OCI-LY7 (cell line): ENCODE data around the gene CHST8.

ENCODE experiments used
- EZH2phosphoT487 ChIP-seq: fragments of 200-600 bp; sonication (generic); IDR thresholded peaks from 2 replicates; pipeline ENCODE4 v1.6.1; 2018; ENCODE audit warnings: low read depth, borderline replicate concordance, mild to moderate bottlenecking, mixed run types, antibody characterized with exemption, low read length, moderate library complexity, mixed read lengths
- TF ChIP-seq, protein P1 (sequence below): fragments of 200-600 bp; sonication (generic); conservative IDR thresholded peaks from 2 replicates; pipeline ENCODE4 v1.5.1; 2014; ENCODE audit warnings: mild to moderate bottlenecking, antibody characterized with exemption, low read length, moderate library complexity, mixed read lengths

DNA sequence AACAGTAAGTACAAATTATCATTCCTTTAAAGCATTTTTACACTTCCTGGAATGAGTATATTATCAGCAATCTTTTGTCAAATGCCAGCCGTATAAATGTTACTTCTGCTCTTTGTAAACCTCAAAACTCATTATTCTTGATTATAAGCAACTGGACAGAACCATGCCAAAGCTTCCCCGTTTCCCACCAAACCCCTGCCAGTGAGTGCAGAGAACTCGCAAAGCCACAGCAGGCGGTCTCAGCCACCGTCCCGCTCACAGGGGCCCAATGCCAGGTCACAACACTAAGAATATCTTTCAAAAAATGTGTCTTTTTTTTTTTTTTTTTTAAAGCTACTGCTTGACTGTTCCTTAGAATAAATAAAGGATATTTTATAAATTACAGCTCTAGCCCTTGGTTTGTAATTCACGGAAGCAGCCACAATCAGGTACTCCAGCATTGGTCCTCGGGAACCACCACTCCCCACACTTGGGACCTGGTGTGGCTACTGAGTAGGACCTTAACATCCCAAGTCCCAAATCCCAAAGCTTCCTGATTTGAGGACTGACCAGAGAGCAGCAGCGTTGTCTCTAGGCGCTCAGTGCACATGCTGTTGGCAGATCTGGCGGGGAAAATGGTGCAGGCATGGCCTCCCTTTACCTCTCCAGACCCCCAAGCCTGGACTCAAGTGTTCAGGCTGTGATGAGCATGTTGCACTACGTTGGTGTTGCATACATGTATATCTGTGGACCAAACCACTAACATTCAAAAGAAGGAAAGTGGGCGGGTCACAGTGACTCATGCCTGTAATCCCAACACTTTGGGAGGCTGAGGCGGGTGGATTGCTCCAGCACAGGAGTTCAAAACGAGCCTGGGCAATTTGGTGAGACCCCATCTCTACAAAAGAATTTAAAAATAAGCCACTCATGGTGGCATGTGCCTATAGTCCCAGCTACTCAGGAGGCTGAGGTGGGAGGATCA is 193.9 kb downstream of the CHST8 start:
- TF ChIP-seq, protein P1, sequence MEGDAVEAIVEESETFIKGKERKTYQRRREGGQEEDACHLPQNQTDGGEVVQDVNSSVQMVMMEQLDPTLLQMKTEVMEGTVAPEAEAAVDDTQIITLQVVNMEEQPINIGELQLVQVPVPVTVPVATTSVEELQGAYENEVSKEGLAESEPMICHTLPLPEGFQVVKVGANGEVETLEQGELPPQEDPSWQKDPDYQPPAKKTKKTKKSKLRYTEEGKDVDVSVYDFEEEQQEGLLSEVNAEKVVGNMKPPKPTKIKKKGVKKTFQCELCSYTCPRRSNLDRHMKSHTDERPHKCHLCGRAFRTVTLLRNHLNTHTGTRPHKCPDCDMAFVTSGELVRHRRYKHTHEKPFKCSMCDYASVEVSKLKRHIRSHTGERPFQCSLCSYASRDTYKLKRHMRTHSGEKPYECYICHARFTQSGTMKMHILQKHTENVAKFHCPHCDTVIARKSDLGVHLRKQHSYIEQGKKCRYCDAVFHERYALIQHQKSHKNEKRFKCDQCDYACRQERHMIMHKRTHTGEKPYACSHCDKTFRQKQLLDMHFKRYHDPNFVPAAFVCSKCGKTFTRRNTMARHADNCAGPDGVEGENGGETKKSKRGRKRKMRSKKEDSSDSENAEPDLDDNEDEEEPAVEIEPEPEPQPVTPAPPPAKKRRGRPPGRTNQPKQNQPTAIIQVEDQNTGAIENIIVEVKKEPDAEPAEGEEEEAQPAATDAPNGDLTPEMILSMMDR: no peak
- TF ChIP-seq EZH2phosphoT487: no peak
